Tibial artery (tissue), 4 donors: ENCODE measurements around the gene ERO1B.

ENCODE experiments used
- DNase-seq, 2 donors: peaks; one replicate each; pipeline ENCODE4 v3.0.0-alpha.2; 2019
- H3K27ac ChIP-seq, 2 donors: fragments of 200-600 bp; sonication (generic) in 1 of 2; 1 replicate in 1 of 2; 2 replicates in 1 of 2; pipeline ENCODE4 v1.5.1; 2018 to 2019; ENCODE audit warnings: mild to moderate bottlenecking in 1 of 2
- H3K27me3 ChIP-seq, 2 donors: fragments of 200-600 bp; sonication (generic) in 1 of 2; one replicate each; pipeline versions ENCODE4 v1.5.1 to v1.6.0; 2016 to 2019
- H3K36me3 ChIP-seq, 3 donors: fragments of 200-600 bp; sonication (generic) in 2 of 3; one replicate each; pipeline ENCODE4 v1.5.1; 2016 to 2019; ENCODE audit warnings: mild to moderate bottlenecking in 2 of 3
- H3K4me1 ChIP-seq, 4 donors: fragments of 200-600 bp; sonication (generic) in 2 of 4; 1 replicate in 3 of 4; 2 replicates in 1 of 4; pipeline ENCODE4 v1.5.1; 2016 to 2019
- H3K4me3 ChIP-seq, 2 donors: fragments of 200-600 bp; sonication (generic) in 1 of 2; 1 replicate in 1 of 2; 2 replicates in 1 of 2; pipeline ENCODE4 v1.5.1; 2018 to 2019; ENCODE audit warnings: mild to moderate bottlenecking in 2 of 2
- H3K9me3 ChIP-seq, 3 donors: fragments of 200-600 bp; sonication (generic) in 1 of 3; one replicate each; pipeline ENCODE4 v1.5.1; 2016 to 2019
- CTCF ChIP-seq, 2 experiments: fragments of 200-600 bp in 1 of 2; fragments of 450-650 bp in 1 of 2; IDR thresholded peaks; one replicate each; pipeline ENCODE4 v1.5.1; 2017 to 2019; ENCODE audit warnings: antibody characterized with exemption in 2 of 2, mild to moderate bottlenecking in 1 of 2, moderate library complexity in 1 of 2
- intact Hi-C: fragments of 100-400 bp; cut with DNase I; formaldehyde crosslinking; loops from one replicate; pipeline ENCODE4 v1.15.0; 2023; ENCODE audit warnings: low total_unique reads

ERO1B gene

GRCh38 chr1:236253918-236254637 is 27.7 kb downstream of the ERO1B start:
- Histone ChIP-seq H3K4me3 (no peak overlapping the region), H3K9me3 (peaks cover 0 to 16% (median 7%) of the 10 kb centered on the region in 3 donors), H3K27me3 (no peaks in the 10 kb centered on the region), H3K27ac (no peak overlapping the region), H3K4me1 (no peaks in the 10 kb centered on the region), H3K36me3 (peaks cover 4 to 15% (median 12%) of the 10 kb centered on the region in 3 donors)
- TF ChIP-seq CTCF (IDR thresholded peaks at IDR 0.05): no peak
- intact Hi-C loops: no loop called here
- DNase-seq: no peak

DNA sequence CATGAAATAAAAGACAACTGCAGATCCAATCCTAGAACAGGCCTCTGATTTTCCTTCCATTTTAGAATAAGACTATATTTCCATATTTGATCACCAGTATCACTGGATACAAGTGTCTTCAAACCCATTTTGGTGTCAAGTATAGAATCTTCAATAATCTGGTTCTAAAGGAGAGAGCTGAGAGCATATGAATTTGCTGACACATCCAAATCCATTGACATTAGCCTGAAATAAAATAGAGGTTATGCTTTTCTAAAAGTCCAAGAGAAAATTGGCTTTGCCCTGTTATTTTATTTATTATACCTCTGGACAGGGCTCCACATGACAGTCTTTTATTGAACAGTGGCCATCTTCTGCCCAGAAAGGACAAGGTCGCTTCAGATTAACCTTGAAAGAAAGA is 28.6 kb downstream of the ERO1B start:
- no peaks in the 10 kb centered on the region for H3K4me1 ChIP-seq
- H3K4me3 ChIP-seq: no peak overlapping the region
- DNase-seq: no peak
- H3K36me3 ChIP-seq: peaks cover 0 to 9% (median 6%) of the 10 kb centered on the region in 3 donors
- H3K27me3 ChIP-seq: no peaks in the 10 kb centered on the region
- no peak overlapping the region for H3K27ac ChIP-seq
- H3K9me3 ChIP-seq: peaks cover 0 to 7% (median under 1%) of the 10 kb centered on the region in 3 donors
- intact Hi-C loops: no loop called here
- no peak for TF ChIP-seq CTCF (IDR thresholded peaks at IDR 0.05)

DNA sequence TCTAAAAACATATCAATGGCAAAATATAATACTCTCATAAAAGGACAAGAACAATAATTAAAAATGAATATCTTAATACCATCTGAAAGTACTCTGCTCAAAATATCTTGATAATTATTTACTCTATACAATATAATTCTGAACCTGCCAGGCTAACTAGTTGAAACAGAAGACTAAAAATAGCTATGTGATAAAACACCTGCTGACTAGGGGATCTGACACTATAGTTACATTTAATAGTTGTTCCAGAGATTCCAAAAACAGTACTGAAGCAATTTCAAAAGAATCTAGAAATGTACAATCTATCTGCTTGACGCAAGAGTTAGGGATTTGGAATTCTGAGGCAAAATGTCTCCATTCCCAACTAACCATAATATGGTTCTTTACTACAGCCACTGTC is 30.2 kb downstream of the ERO1B start:
- no peaks in the 10 kb centered on the region for H3K27me3 ChIP-seq
- H3K27ac ChIP-seq: no peak overlapping the region
- H3K4me3 ChIP-seq: no peak overlapping the region
- intact Hi-C loops: no loop called here
- DNase-seq: no peak
- no peaks in the 10 kb centered on the region for H3K9me3 ChIP-seq
- no peaks in the 10 kb centered on the region for H3K4me1 ChIP-seq
- H3K36me3 ChIP-seq: peaks cover 0 to 3% (median 0%) of the 10 kb centered on the region in 3 donors
- no peak for TF ChIP-seq CTCF (IDR thresholded peaks at IDR 0.05)

GRCh38 chr1:236247286-236247685 is 34.5 kb downstream of the ERO1B start:
- TF ChIP-seq CTCF (IDR thresholded peaks at IDR 0.05): no peak
- intact Hi-C loops: no loop called here
- H3K4me3 ChIP-seq: no peak overlapping the region

DNA sequence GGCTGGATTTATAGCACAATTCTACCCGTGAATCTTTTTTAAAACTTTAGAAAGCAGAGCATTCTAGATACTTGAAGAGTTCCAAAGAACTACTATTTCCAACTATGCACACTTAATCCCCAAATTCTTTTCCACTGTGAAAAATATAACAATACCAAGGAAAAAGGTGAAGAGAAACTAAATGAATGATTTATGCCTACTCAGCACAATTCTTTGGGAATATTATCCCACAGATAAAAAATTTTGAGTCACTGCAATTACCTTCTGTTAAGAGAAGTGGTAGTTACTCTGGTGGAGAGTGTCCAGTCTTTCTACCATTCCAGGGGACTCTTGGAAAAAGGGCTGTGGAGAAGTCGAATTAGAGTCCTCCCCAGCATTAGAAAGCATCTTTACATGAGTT is 39.2 kb downstream of the ERO1B start:
- DNase-seq: no peak
- H3K9me3 ChIP-seq: no peaks in the 10 kb centered on the region
- no peak for TF ChIP-seq CTCF (IDR thresholded peaks at IDR 0.05)
- H3K4me3 ChIP-seq: no peak overlapping the region
- H3K27ac ChIP-seq: no peak overlapping the region
- H3K36me3 ChIP-seq: peaks cover 4 to 13% (median 10%) of the 10 kb centered on the region in 3 donors
- H3K4me1 ChIP-seq: no peaks in the 10 kb centered on the region
- intact Hi-C loops: no loop called here
- no peaks in the 10 kb centered on the region for H3K27me3 ChIP-seq

More at GRCh38 chr1:236247286-236247685, 34.5 kb downstream of the ERO1B start:
- DNase-seq: no peak
- Histone ChIP-seq H3K9me3 (no peaks in the 10 kb centered on the region), H3K36me3 (peaks cover 0 to 12% (median 9%) of the 10 kb centered on the region in 3 donors), H3K27ac (no peak overlapping the region), H3K4me1 (no peaks in the 10 kb centered on the region), H3K27me3 (no peaks in the 10 kb centered on the region)
